ENCODE results near the gene PGM5.
A peak's percentile ranks its signal among the peaks of the same experiment; 100 is the strongest.
"Not testable (repeated sequence)": the region's sequence is repeated elsewhere in the genome, so short reads cannot be mapped to it uniquely, and the experiment has no call there.

PGM5 gene

GRCh38 chr9:68356380-68357118 lies at the start of gene PGM5:
Gene PGM5, plus strand, starts transcription at chr9:68356611. Its CDS starts 517 bp downstream, at chr9:68357128.
- peak; percentile 32 for DNase-seq

GRCh38 chr9:68307127-68307526 lies 49.3 kb upstream of the PGM5 start:
- not testable (repeated sequence) for DNase-seq

GRCh38 chr9:68307654-68308053 lies 48.8 kb upstream of the PGM5 start:
- DNase-seq: not testable (repeated sequence)

- DNase-seq: not testable (repeated sequence)
Observed at GRCh38 chr9:68311208-68311607, 45.2 kb upstream of the PGM5 start.

GRCh38 chr9:68318209-68318608 lies 38.2 kb upstream of the PGM5 start:
- DNase-seq: not testable (repeated sequence)

- DNase-seq: not testable (repeated sequence)
Observed at GRCh38 chr9:68323749-68324148, 32.7 kb upstream of the PGM5 start.

- not testable (repeated sequence) for DNase-seq
Observed at GRCh38 chr9:68324518-68324917, 31.9 kb upstream of the PGM5 start.

- not testable (repeated sequence) for DNase-seq
Observed at GRCh38 chr9:68329106-68329505, 27.3 kb upstream of the PGM5 start.

GRCh38 chr9:68330531-68331173 lies 25.8 kb upstream of the PGM5 start:
- DNase-seq: not testable (repeated sequence)

- DNase-seq: not testable (repeated sequence)
Observed at GRCh38 chr9:68332122-68332521, 24.3 kb upstream of the PGM5 start.

- DNase-seq: not testable (repeated sequence)
Observed at GRCh38 chr9:68335935-68336334, 20.5 kb upstream of the PGM5 start.

GRCh38 chr9:68336639-68337339 lies 19.6 kb upstream of the PGM5 start:
- DNase-seq: not testable (repeated sequence)

- DNase-seq: not testable (repeated sequence)
Observed at GRCh38 chr9:68338000-68338399, 18.4 kb upstream of the PGM5 start.

GRCh38 chr9:68342265-68343025 lies 14.0 kb upstream of the PGM5 start:
- not testable (repeated sequence) for DNase-seq

GRCh38 chr9:68343242-68343641 lies 13.2 kb upstream of the PGM5 start:
- not testable (repeated sequence) for DNase-seq

GRCh38 chr9:68343992-68344391 lies 12.4 kb upstream of the PGM5 start:
- DNase-seq: not testable (repeated sequence)

GRCh38 chr9:68351689-68352088 lies 4.7 kb upstream of the PGM5 start:
- DNase-seq: not testable (repeated sequence)

GRCh38 chr9:68355993-68356379 lies 425 bp upstream of the PGM5 start:
- not testable (repeated sequence) for DNase-seq

- not testable (repeated sequence) for DNase-seq
Observed at GRCh38 chr9:68357119-68357714, 806 bp downstream of the PGM5 start.

GRCh38 chr9:68366933-68367547 lies 10.6 kb downstream of the PGM5 start:
- not testable (repeated sequence) for DNase-seq

GRCh38 chr9:68375789-68376188 lies 19.4 kb downstream of the PGM5 start:
- not testable (repeated sequence) for DNase-seq

- DNase-seq: not testable (repeated sequence)
Observed at GRCh38 chr9:68377723-68378122, 21.3 kb downstream of the PGM5 start.
